HCT116 (cell line): ENCODE results near the gene PRSS22. TPM values are rescaled to one million over a fixed set of nuclear protein-coding genes. Genes with fewer than 3 reads are reported as not detected.

Experiments used
- ATAC-seq: fragments of 200-7000 bp; cut with Tn5 transposase; 2 replicates; pipeline ENCODE4 v1.9.1; 2020; ENCODE audit warnings: mild to moderate bottlenecking, moderate library complexity
- BruUV-seq: library from RNA; stranded (reverse); fragments of 400-500 nt; replicated peaks from 2 replicates; lab custom pipeline; 2021; lab: Mats Ljungman, UMichigan
- CTCF ChIA-PET: fragments of 300-600 bp; sonication (Branson Sonifier 250); formaldehyde crosslinking; loops from one replicate; lab custom pipeline; 2021; ENCODE audit warnings: antibody characterized with exemption; lab: Charles Lee
- POLR2A ChIA-PET: fragments of 300-600, 350-600 bp; sonication (Branson Sonifier 250); formaldehyde crosslinking; loops from one replicate; lab custom pipeline; 2021; ENCODE audit warnings: antibody characterized with exemption; lab: Charles Lee
- RAD21 ChIA-PET, 2 experiments: fragments of 300-600 bp; sonication (Branson Sonifier 250); formaldehyde crosslinking; loops; one replicate each; lab custom pipeline; 2023; ENCODE audit warnings: low total read pairs in 2 of 2; ENCODE audit not compliant: uncharacterized antibody in 2 of 2, unreplicated experiment in 2 of 2, low non-redundant PET in 1 of 2; lab: Charles Lee
- DNase-seq: peaks from one replicate; pipeline ENCODE4 v3.0.0-alpha.2; 2010; ENCODE audit warnings: low read depth, low spot score
- H2AFZ ChIP-seq: fragments of 200-600 bp; shearing (Covaris generic), sonication (generic); 2 replicates; pipeline ENCODE4 v1.6.1; 2017; ENCODE audit warnings: low read depth, mixed run types, mixed read lengths, antibody characterized with exemption, low read length; ENCODE audit not compliant: poor library complexity, severe bottlenecking
- H3K27ac ChIP-seq: 2 replicates; pipeline ENCODE4 v1.5.1; 2012; ENCODE audit warnings: low read depth, low read length
- H3K27me3 ChIP-seq: fragments of 200-600 bp; sonication (generic); 2 replicates; pipeline ENCODE4 v1.6.1; 2016; ENCODE audit warnings: mixed run types, low read length, mixed read lengths; ENCODE audit not compliant: insufficient read depth
- H3K36me3 ChIP-seq, 2 experiments: fragments of 200-500 bp in 1 of 2; fragments of 200-600 bp in 1 of 2; sonication (Bioruptor generic) in 1 of 2; sonication (generic) in 1 of 2; 2 replicates each; pipeline versions ENCODE4 v1.5.1 to v1.6.1; 2014 to 2016; ENCODE audit warnings: low read length in 2 of 2, inconsistent platforms in 1 of 2, mixed read lengths in 1 of 2, mixed run types in 1 of 2; ENCODE audit not compliant: insufficient read depth in 2 of 2, control insufficient read depth in 1 of 2
- H3K4me1 ChIP-seq, 2 experiments: fragments of 200-600 bp in 1 of 2; sonication (generic) in 1 of 2; 2 replicates each; pipeline versions ENCODE4 v1.5.1 to v1.6.1; 2012 to 2017; ENCODE audit warnings: low read length in 2 of 2, inconsistent platforms in 1 of 2, mild to moderate bottlenecking in 1 of 2, mixed read lengths in 1 of 2, mixed run types in 1 of 2, moderate library complexity in 1 of 2; ENCODE audit not compliant: insufficient read depth in 2 of 2, control insufficient read depth in 1 of 2
- H3K4me2 ChIP-seq: fragments of 200-600 bp; sonication (generic); 2 replicates; pipeline ENCODE4 v1.6.1; 2017; ENCODE audit warnings: mixed run types, low read length, mixed read lengths
- H3K4me3 ChIP-seq, 2 experiments: fragments of 200-600 bp in 1 of 2; sonication (generic) in 1 of 2; replicated peaks in 1 of 2; 2 replicates each; pipeline ENCODE4 v1.5.1; 2011 to 2016; ENCODE audit warnings: low read length in 2 of 2, control low read depth in 1 of 2, low read depth in 1 of 2, mild to moderate bottlenecking in 1 of 2, mixed read lengths in 1 of 2, mixed run types in 1 of 2
- H3K79me2 ChIP-seq: fragments of 200-600 bp; sonication (generic); 2 replicates; pipeline ENCODE4 v1.6.1; 2017; ENCODE audit warnings: mild to moderate bottlenecking, mixed run types, low read length, moderate library complexity, mixed read lengths; ENCODE audit not compliant: insufficient read depth
- H3K9ac ChIP-seq: fragments of 200-600 bp; sonication (generic); 2 replicates; pipeline ENCODE4 v1.6.1; 2016; ENCODE audit warnings: low read length, mixed read lengths
- H3K9me2 ChIP-seq: fragments of 200-600 bp; sonication (generic), shearing (Covaris generic); 2 replicates; pipeline ENCODE4 v1.6.1; 2017; ENCODE audit warnings: mixed run types, mild to moderate bottlenecking, moderate library complexity; ENCODE audit not compliant: insufficient read depth
- H3K9me3 ChIP-seq, 2 experiments: fragments of 200-500 bp in 1 of 2; fragments of 200-600 bp in 1 of 2; sonication (Bioruptor generic) in 1 of 2; sonication (generic) in 1 of 2; 2 replicates each; pipeline ENCODE4 v1.6.1; 2014 to 2017; ENCODE audit warnings: low read length in 2 of 2, mixed read lengths in 2 of 2, inconsistent platforms in 1 of 2, low read depth in 1 of 2, mild to moderate bottlenecking in 1 of 2, mixed run types in 1 of 2, moderate library complexity in 1 of 2; ENCODE audit not compliant: control insufficient read depth in 1 of 2, insufficient read depth in 1 of 2
- H4K20me1 ChIP-seq: fragments of 200-600 bp; sonication (generic), shearing (Covaris generic); 2 replicates; pipeline ENCODE4 v1.6.1; 2017; ENCODE audit warnings: mixed run types, mild to moderate bottlenecking, moderate library complexity; ENCODE audit not compliant: insufficient read depth
- CBX3 ChIP-seq: IDR thresholded peaks from 2 replicates; pipeline ENCODE4 v1.6.1; 2012; ENCODE audit warnings: low read depth
- CEBPB ChIP-seq: IDR thresholded peaks from 2 replicates; pipeline ENCODE4 v1.6.1; 2012; ENCODE audit warnings: low read depth
- EGR1 ChIP-seq: IDR thresholded peaks from 2 replicates; pipeline ENCODE4 v1.6.1; 2012; ENCODE audit warnings: low read depth
- ELF1 ChIP-seq: IDR thresholded peaks from 2 replicates; pipeline ENCODE4 v1.6.1; 2012; ENCODE audit warnings: low read depth, borderline replicate concordance
- EZH2 ChIP-seq: fragments of 200-600 bp; sonication (generic); IDR thresholded peaks from 2 replicates; pipeline ENCODE4 v1.6.1; 2017; ENCODE audit warnings: antibody characterized with exemption, mixed run types
- EZH2phosphoT487 ChIP-seq: fragments of 200-600 bp; IDR thresholded peaks from 2 replicates; pipeline ENCODE4 v1.6.1; 2018; ENCODE audit warnings: antibody characterized with exemption, borderline replicate concordance
- POLR2AphosphoS5 ChIP-seq: IDR thresholded peaks from 2 replicates; pipeline ENCODE4 v1.6.1; 2011; ENCODE audit warnings: mild to moderate bottlenecking, low read depth, low read length, moderate library complexity
- SRF ChIP-seq: IDR thresholded peaks from 2 replicates; pipeline ENCODE4 v1.6.1; 2012; ENCODE audit warnings: low read depth
- YY1 ChIP-seq: IDR thresholded peaks from 2 replicates; pipeline ENCODE4 v1.6.1; 2011; ENCODE audit warnings: low read length, low read depth, moderate library complexity, mild to moderate bottlenecking; ENCODE audit not compliant: insufficient replicate concordance; ENCODE audit errors: extremely low read depth
- ZFX ChIP-seq: fragments of 450-650 bp; IDR thresholded peaks from 2 replicates; pipeline ENCODE4 v1.6.1; 2017
- ZNF274 ChIP-seq: fragments of 200-500 bp; sonication (Bioruptor generic); IDR thresholded peaks from 2 replicates; pipeline ENCODE4 v1.6.1; 2014; ENCODE audit warnings: mild to moderate bottlenecking, low read depth, low read length, inconsistent platforms
- intact Hi-C: fragments of 100-400 bp; cut with micrococcal nuclease; formaldehyde crosslinking; loops from 2 replicates; pipeline ENCODE4 v1.10.0; 2022
- total RNA-seq: library from RNA; stranded (reverse); gene quantifications from one replicate; pipeline ENCODE4 v1.2.1, GENCODE V29; 2021; ENCODE audit not compliant: unreplicated experiment
- TF ChIP-seq, protein P1 (sequence below): IDR thresholded peaks from 2 replicates; pipeline ENCODE4 v1.6.1; 2012
- TF ChIP-seq, protein P2 (sequence below), 3 experiments: fragments of 200-600 bp in 1 of 3; sonication (generic) in 1 of 3; IDR thresholded peaks in 2 of 3; conservative IDR thresholded peaks in 1 of 3; 2 replicates each; pipeline ENCODE4 v1.5.1; 2012 to 2017; ENCODE audit warnings: low read depth in 2 of 3, low read length in 2 of 3, antibody characterized with exemption in 1 of 3, borderline replicate concordance in 1 of 3, control low read depth in 1 of 3, mild to moderate bottlenecking in 1 of 3, mixed read lengths in 1 of 3, mixed run types in 1 of 3, moderate library complexity in 1 of 3; ENCODE audit not compliant: insufficient read depth in 1 of 3

PRSS22 gene
- total RNA-seq, 1 experiment from 2014 or later = 20.2 TPM

DNA sequence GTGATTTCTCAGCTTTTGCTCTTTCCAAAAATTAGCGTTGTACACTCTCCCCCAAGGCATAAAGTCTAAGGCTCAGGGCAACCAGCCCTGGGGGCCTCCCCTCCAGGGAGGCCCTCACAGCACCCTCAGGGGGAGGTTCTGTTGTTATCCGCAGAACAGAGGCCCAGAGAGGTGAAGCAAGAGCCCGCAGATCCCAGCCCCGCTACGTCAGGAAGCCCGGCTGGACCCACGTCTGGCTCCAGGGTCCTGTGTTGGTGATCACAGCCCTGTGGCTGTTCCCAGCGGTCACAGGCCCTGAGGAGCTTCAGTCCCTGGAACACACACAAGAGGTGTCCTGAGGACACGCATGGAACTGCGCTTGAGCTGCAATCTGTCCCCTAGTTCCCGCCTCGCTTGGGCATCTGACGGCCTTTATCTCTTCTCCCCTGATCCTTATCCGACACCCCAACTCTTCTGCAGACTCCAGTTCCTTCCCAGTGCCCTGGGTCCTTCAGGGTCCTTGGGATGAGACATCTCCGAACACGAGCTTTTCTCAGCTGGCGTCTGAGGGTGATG, 29.0 kb downstream of the PRSS22 start:
- Histone ChIP-seq H3K27me3 (no peaks in the 10 kb centered on the region), H3K4me2 (no peak overlapping the region), H3K4me1 (no peaks in the 10 kb centered on the region), H3K79me2 (no peaks in the 10 kb centered on the region), H4K20me1 (no peaks in the 10 kb centered on the region), H3K9ac (no peak overlapping the region), H2AFZ (no peak overlapping the region), H3K36me3 (no peaks in the 10 kb centered on the region), H3K4me3 (no peak overlapping the region), H3K9me2 (no peaks in the 10 kb centered on the region), H3K9me3 (no peaks in the 10 kb centered on the region), H3K27ac (no peak overlapping the region)
- no peak for DNase-seq
- ChIA-PET RAD21 (no interaction called here), CTCF (no interaction called here), POLR2A (no interaction called here)
- TF ChIP-seq YY1 (no peak), SRF (no peak), ELF1 (no peak), CEBPB (no peak), POLR2AphosphoS5 (no peak), EGR1 (no peak), EZH2 (no peak)
- TF ChIP-seq, protein P1, sequence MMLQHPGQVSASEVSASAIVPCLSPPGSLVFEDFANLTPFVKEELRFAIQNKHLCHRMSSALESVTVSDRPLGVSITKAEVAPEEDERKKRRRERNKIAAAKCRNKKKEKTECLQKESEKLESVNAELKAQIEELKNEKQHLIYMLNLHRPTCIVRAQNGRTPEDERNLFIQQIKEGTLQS = no peak
- ATAC-seq = 0 out of 2 replicates have a peak, but pooled peaks have one; percentile 35
- BruUV-seq = no TSS peak
- intact Hi-C loops = no loop called here

DNA sequence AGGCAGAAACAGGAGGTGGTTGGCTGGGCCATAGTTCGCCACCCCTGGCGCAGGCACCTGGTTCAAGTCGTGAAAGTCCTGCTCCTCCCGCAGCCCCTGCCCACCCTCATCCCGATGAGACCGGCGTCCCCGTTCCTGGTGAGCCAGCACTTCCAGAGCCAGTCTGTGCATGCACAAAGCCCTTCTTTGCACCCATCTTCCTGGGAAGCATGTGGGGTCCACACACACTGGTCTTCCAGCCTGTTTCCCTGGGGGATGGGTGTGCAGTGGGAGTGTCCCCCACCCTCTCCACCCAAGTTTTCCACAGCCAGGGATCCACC, 29.5 kb downstream of the PRSS22 start:
- no TSS peak for BruUV-seq
- Histone ChIP-seq H4K20me1 (no peaks in the 10 kb centered on the region), H3K4me2 (no peak overlapping the region), H3K4me3 (no peak overlapping the region), H3K9me3 (no peaks in the 10 kb centered on the region), H2AFZ (no peak overlapping the region), H3K9ac (no peak overlapping the region), H3K9me2 (no peaks in the 10 kb centered on the region), H3K79me2 (no peaks in the 10 kb centered on the region), H3K36me3 (no peaks in the 10 kb centered on the region), H3K27me3 (no peaks in the 10 kb centered on the region), H3K27ac (no peak overlapping the region), H3K4me1 (no peaks in the 10 kb centered on the region)
- ATAC-seq (no peak), DNase-seq (no peak)
- TF ChIP-seq EZH2 (no peak), ZNF274 (no peak), CBX3 (no peak), ELF1 (no peak), EGR1 (no peak), CEBPB (no peak), EZH2phosphoT487 (no peak), ZFX (no peak), YY1 (no peak)
- TF ChIP-seq, protein P2, sequence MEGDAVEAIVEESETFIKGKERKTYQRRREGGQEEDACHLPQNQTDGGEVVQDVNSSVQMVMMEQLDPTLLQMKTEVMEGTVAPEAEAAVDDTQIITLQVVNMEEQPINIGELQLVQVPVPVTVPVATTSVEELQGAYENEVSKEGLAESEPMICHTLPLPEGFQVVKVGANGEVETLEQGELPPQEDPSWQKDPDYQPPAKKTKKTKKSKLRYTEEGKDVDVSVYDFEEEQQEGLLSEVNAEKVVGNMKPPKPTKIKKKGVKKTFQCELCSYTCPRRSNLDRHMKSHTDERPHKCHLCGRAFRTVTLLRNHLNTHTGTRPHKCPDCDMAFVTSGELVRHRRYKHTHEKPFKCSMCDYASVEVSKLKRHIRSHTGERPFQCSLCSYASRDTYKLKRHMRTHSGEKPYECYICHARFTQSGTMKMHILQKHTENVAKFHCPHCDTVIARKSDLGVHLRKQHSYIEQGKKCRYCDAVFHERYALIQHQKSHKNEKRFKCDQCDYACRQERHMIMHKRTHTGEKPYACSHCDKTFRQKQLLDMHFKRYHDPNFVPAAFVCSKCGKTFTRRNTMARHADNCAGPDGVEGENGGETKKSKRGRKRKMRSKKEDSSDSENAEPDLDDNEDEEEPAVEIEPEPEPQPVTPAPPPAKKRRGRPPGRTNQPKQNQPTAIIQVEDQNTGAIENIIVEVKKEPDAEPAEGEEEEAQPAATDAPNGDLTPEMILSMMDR (IDR thresholded peaks at IDR 0.05 in 2 of 3, conservative IDR thresholded peaks at IDR 0.05 in 1 of 3; ENCODE audit: borderline replicate concordance in 1 of 3, insufficient read depth in 1 of 3, low read depth in 2 of 3, low read length in 2 of 3) = no peak
- RAD21 ChIA-PET = no interaction called here
- intact Hi-C loops = no loop called here
- CTCF ChIA-PET = no interaction called here
- POLR2A ChIA-PET = no interaction called here
